IMR-90 (cell line): ENCODE data around the gene ADAMTS17. TPM values are rescaled to one million over a fixed set of nuclear protein-coding genes. Genes with fewer than 3 reads are reported as not detected.
A peak's percentile ranks its signal among the peaks of the same experiment; 100 is the strongest.

Experiments used
- ATAC-seq: fragments of 200-7000 bp; cut with Tn5 transposase; 2 replicates; pipeline ENCODE4 v1.9.1; 2020; ENCODE audit warnings: low read depth, mild to moderate bottlenecking, moderate library complexity
- BruUV-seq: library from RNA; stranded (reverse); fragments of 400-500 nt; replicated peaks from 2 replicates; lab custom pipeline; 2021; lab: Mats Ljungman, UMichigan
- CTCF ChIA-PET: fragments of 300-600 bp; formaldehyde crosslinking; extraction: SDS; loops from one replicate; lab custom pipeline; 2021; ENCODE audit warnings: antibody characterized with exemption; lab: Yijun Ruan, JAX
- POLR2A ChIA-PET: fragments of 300-600 bp; sonication (Branson Sonifier 250); formaldehyde crosslinking; loops from one replicate; lab custom pipeline; 2022; ENCODE audit warnings: antibody characterized with exemption; ENCODE audit not compliant: unreplicated experiment; lab: Charles Lee
- DNase-seq: peaks from one replicate; pipeline ENCODE4 v3.0.0; 2013
- H2AFZ ChIP-seq: replicated peaks from 2 replicates; pipeline ENCODE3; 2013; ENCODE audit warnings: low read length, mild to moderate bottlenecking; ENCODE audit not compliant: poor library complexity
- H2AK5ac ChIP-seq: 2 replicates; pipeline ENCODE4 v1.6.1; 2013; ENCODE audit warnings: low read depth, low read length, inconsistent platforms
- H2AK9ac ChIP-seq: replicated peaks from 2 replicates; pipeline ENCODE3; 2013; ENCODE audit warnings: mild to moderate bottlenecking, low read depth, low read length, moderate library complexity; ENCODE audit not compliant: poor library complexity
- H2BK120ac ChIP-seq: 2 replicates; pipeline ENCODE4 v1.6.1; 2013; ENCODE audit warnings: low read depth, low read length, inconsistent platforms
- H2BK15ac ChIP-seq: 3 replicates; pipeline ENCODE4 v1.6.1; 2013; ENCODE audit warnings: low read depth, low read length, inconsistent platforms
- H2BK20ac ChIP-seq: 2 replicates; pipeline ENCODE4 v1.6.1; 2013; ENCODE audit warnings: low read depth, mild to moderate bottlenecking, inconsistent platforms, low read length, moderate library complexity
- H2BK5ac ChIP-seq: 2 replicates; pipeline ENCODE4 v1.6.1; 2013; ENCODE audit warnings: mild to moderate bottlenecking, low read depth, low read length, inconsistent platforms; ENCODE audit not compliant: poor library complexity, severe bottlenecking
- H3K14ac ChIP-seq: replicated peaks from 2 replicates; pipeline ENCODE4 v1.6.1; 2013; ENCODE audit warnings: low read depth, low read length, inconsistent platforms
- H3K18ac ChIP-seq: 2 replicates; pipeline ENCODE4 v1.6.1; 2013; ENCODE audit warnings: low read depth, low read length, control low read depth
- H3K23ac ChIP-seq: 2 replicates; pipeline ENCODE4 v1.6.1; 2013; ENCODE audit warnings: low read depth, low read length, inconsistent platforms
- H3K27ac ChIP-seq: 2 replicates; pipeline ENCODE4 v1.5.1; 2013; ENCODE audit warnings: mild to moderate bottlenecking, control low read depth, low read length; ENCODE audit not compliant: insufficient read depth
- H3K27me3 ChIP-seq: 2 replicates; pipeline ENCODE4 v1.6.1; 2013; ENCODE audit warnings: low read length; ENCODE audit not compliant: control insufficient read depth, insufficient read depth
- H3K36me3 ChIP-seq: 2 replicates; pipeline ENCODE4 v1.6.1; 2013; ENCODE audit warnings: low read length, mixed read lengths; ENCODE audit not compliant: control insufficient read depth, insufficient read depth
- H3K4ac ChIP-seq: 2 replicates; pipeline ENCODE4 v1.6.1; 2013; ENCODE audit warnings: low read depth, low read length, inconsistent platforms
- H3K4me1 ChIP-seq: 2 replicates; pipeline ENCODE4 v1.6.1; 2013; ENCODE audit warnings: low read length, mixed read lengths; ENCODE audit not compliant: control insufficient read depth, insufficient read depth
- H3K4me2 ChIP-seq: 2 replicates; pipeline ENCODE4 v1.6.1; 2013; ENCODE audit warnings: low read depth, mild to moderate bottlenecking, control low read depth, low read length, moderate library complexity
- H3K4me3 ChIP-seq: 2 replicates; pipeline ENCODE4 v1.5.1; 2013; ENCODE audit warnings: low read depth, mild to moderate bottlenecking, control low read depth, low read length, moderate library complexity; ENCODE audit not compliant: insufficient read depth
- H3K56ac ChIP-seq: 2 replicates; pipeline ENCODE4 v1.6.1; 2013; ENCODE audit warnings: low read length, inconsistent platforms; ENCODE audit not compliant: insufficient read depth; ENCODE audit errors: extremely low read depth
- H3K79me1 ChIP-seq, 2 experiments: 2 replicates each; pipeline ENCODE4 v1.6.1; 2013; ENCODE audit warnings: low read length in 2 of 2, inconsistent platforms in 1 of 2, low read depth in 1 of 2
- H3K9ac ChIP-seq: 2 replicates; pipeline ENCODE4 v1.6.1; 2013; ENCODE audit warnings: low read depth, low read length, control low read depth
- H3K9me1 ChIP-seq: 2 replicates; pipeline ENCODE4 v1.6.1; 2013; ENCODE audit warnings: low read length, inconsistent platforms; ENCODE audit not compliant: insufficient read depth
- H3K9me3 ChIP-seq: 2 replicates; pipeline ENCODE4 v1.6.1; 2013; ENCODE audit warnings: low read length; ENCODE audit not compliant: control insufficient read depth, insufficient read depth
- H4K20me1 ChIP-seq: 2 replicates; pipeline ENCODE4 v1.6.1; 2013; ENCODE audit warnings: low read length, inconsistent platforms; ENCODE audit not compliant: insufficient read depth
- H4K5ac ChIP-seq: 2 replicates; pipeline ENCODE4 v1.6.1; 2013; ENCODE audit warnings: mild to moderate bottlenecking, low read depth, low read length, control low read depth
- H4K8ac ChIP-seq, 2 experiments: 2 replicates each; pipeline ENCODE4 v1.6.1; 2013; ENCODE audit warnings: low read depth in 2 of 2, low read length in 2 of 2, control low read depth in 1 of 2, inconsistent platforms in 1 of 2
- H4K91ac ChIP-seq: 2 replicates; pipeline ENCODE4 v1.6.1; 2013; ENCODE audit warnings: low read depth, low read length, inconsistent platforms; ENCODE audit not compliant: insufficient read depth
- NFE2L2 ChIP-seq: fragments of 150-350 bp; IDR thresholded peaks from 2 replicates; pipeline ENCODE4 v1.6.1; 2016; ENCODE audit warnings: low read depth, mild to moderate bottlenecking, low read length
- WGBS, 2 experiments: methylation state at CpG; one replicate each; pipeline versions ENCODE4 v1.1.5 to v1.1.7; 2013; ENCODE audit warnings: missing lambda C conversion rate in 2 of 2; ENCODE audit not compliant: insufficient read length in 1 of 2; ENCODE audit errors: extremely low coverage in 2 of 2; 5-methylcytosine and 5-hydroxymethylcytosine counted together
- dilution Hi-C: fragments of 300-500 bp; cut with HindIII; formaldehyde crosslinking; loops from one replicate; pipeline ENCODE4 v1.14.3; 2018; ENCODE audit warnings: low sequenced_read_pairs; ENCODE audit not compliant: unreplicated experiment
- in situ Hi-C: fragments of 300-500 bp; cut with MboI; formaldehyde crosslinking; loops from 3 replicates; pipeline ENCODE4 v1.14.3; 2019; ENCODE audit warnings: low sequenced_read_pairs, inconsistent platforms, mixed read lengths
- intact Hi-C: fragments of 100-400 bp; cut with micrococcal nuclease; formaldehyde crosslinking; loops from 2 replicates; pipeline ENCODE4 v1.10.0; 2022
- polyA plus RNA-seq, 3 experiments: library from polyadenylated mRNA; depleted of rRNA; stranded (reverse); fragments of >200 nt; gene quantifications; 2 replicates each; pipeline ENCODE4 v1.2.3, GENCODE V29; 2012; ENCODE audit warnings: low replicate concordance in 1 of 3
- total RNA-seq: library from RNA; depleted of rRNA; stranded (reverse); fragments of >200 nt; gene quantifications from 2 replicates; pipeline ENCODE4 v1.2.3, GENCODE V29; 2012
- TF ChIP-seq, protein P1 (sequence below): conservative IDR thresholded peaks from 2 replicates; pipeline ENCODE4 v1.5.1; 2012; ENCODE audit warnings: mild to moderate bottlenecking, low read depth, low read length, improper control_type of control experiment

The ADAMTS17 gene
- total and polyA plus RNA-seq, 2 of the 4 experiments (the other 2 are of a cell fraction): 0.03 TPM; not detected in 1

- Histone ChIP-seq H3K4me3 (no peak overlapping the region), H3K79me1 (no peaks in the 10 kb centered on the region), H4K5ac (no peak overlapping the region), H3K4ac (no peak overlapping the region), H2BK20ac (no peak overlapping the region), H4K91ac (no peak overlapping the region), H2BK120ac (no peak overlapping the region), H3K9me1 (no peaks in the 10 kb centered on the region), H3K18ac (no peak overlapping the region), H3K36me3 (no peaks in the 10 kb centered on the region), H3K27me3 (no peaks in the 10 kb centered on the region), H3K4me1 (no peaks in the 10 kb centered on the region), H3K14ac (no peak overlapping the region), H3K27ac (no peak overlapping the region), H3K4me2 (no peak overlapping the region), H2BK15ac (no peak overlapping the region), H3K23ac (no peak overlapping the region), H4K20me1 (no peaks in the 10 kb centered on the region), H2BK5ac (no peak overlapping the region), H4K8ac (no peak overlapping the region), H3K9me3 (peaks cover 35% of the 10 kb centered on the region), H2AK9ac (no peak overlapping the region), H2AFZ (no peak overlapping the region), H2AK5ac (no peak overlapping the region), H3K56ac (no peak overlapping the region), H3K9ac (no peak overlapping the region)
- CTCF ChIA-PET: no interaction called here
- intact Hi-C loops: no loop called here
- no peak for ATAC-seq
- in situ Hi-C loops: no loop called here
- no CpG with 5 or more reads among the region's 3 CpGs for WGBS, 2 experiments
- DNase-seq: no peak
- no TSS peak for BruUV-seq
- TF ChIP-seq, protein P1, sequence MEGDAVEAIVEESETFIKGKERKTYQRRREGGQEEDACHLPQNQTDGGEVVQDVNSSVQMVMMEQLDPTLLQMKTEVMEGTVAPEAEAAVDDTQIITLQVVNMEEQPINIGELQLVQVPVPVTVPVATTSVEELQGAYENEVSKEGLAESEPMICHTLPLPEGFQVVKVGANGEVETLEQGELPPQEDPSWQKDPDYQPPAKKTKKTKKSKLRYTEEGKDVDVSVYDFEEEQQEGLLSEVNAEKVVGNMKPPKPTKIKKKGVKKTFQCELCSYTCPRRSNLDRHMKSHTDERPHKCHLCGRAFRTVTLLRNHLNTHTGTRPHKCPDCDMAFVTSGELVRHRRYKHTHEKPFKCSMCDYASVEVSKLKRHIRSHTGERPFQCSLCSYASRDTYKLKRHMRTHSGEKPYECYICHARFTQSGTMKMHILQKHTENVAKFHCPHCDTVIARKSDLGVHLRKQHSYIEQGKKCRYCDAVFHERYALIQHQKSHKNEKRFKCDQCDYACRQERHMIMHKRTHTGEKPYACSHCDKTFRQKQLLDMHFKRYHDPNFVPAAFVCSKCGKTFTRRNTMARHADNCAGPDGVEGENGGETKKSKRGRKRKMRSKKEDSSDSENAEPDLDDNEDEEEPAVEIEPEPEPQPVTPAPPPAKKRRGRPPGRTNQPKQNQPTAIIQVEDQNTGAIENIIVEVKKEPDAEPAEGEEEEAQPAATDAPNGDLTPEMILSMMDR: peak; percentile 20; the same call in 1 of the 2 replicates
- no peak for TF ChIP-seq NFE2L2
- dilution Hi-C loops: no loop called here
- POLR2A ChIA-PET: no interaction called here
Observed at GRCh38 chr15:100383302-100384107, 41.7 kb upstream of the ADAMTS17 start.
